Measurements from ENCODE around the gene FBXO24. TPM values are rescaled to one million over a fixed set of nuclear protein-coding genes. Genes with fewer than 3 reads are reported as not detected.

Gene FBXO24
- total and polyA plus RNA-seq, 2 of the 8 experiments (the other 6 are each of a cell fraction or from before 2014, with no cell fraction given) = 0.35 to 0.57 TPM

GRCh38 chr7:100639995-100640516 is 53.9 kb downstream of the FBXO24 start:
- Histone ChIP-seq H3K9me3 (ENCODE audit: insufficient read depth in 2 of 2, low read depth in 1 of 2, low read length in 1 of 2) (no peaks in the 10 kb centered on the region), H3K4me1 (replicated peaks in 1 of 4; ENCODE audit: control insufficient read depth in 3 of 4, insufficient read depth in 4 of 4, low read length in 3 of 4) (peaks cover 0 to 25% (median 16%) of the 10 kb centered on the region in 4 experiments; a peak in 6 of 7 replicates), H4K91ac (replicated peaks; ENCODE audit: insufficient read length, low read length) (no peak overlapping the region), H3K23me2 (ENCODE audit: low read depth, low read length) (peaks cover 2% of the 10 kb centered on the region; the same call in 1 of the 2 replicates), H2AFZ (ENCODE audit: low read length) (no peak overlapping the region), H3K27ac (ENCODE audit: low read depth, low read length) (no peak overlapping the region), H3K23ac (ENCODE audit: insufficient read length) (no peak overlapping the region), H3K56ac (replicated peaks; ENCODE audit: insufficient read length, low read depth, low read length) (no peak overlapping the region), H3K4me3 (ENCODE audit: extremely low read depth in 1 of 4, insufficient read depth in 2 of 4, low read depth in 3 of 4, low read length in 4 of 4) (no peak overlapping the region), H2BK12ac (ENCODE audit: low read depth, low read length) (no peak overlapping the region; the same call in 1 of the 2 replicates), H2BK15ac (ENCODE audit: low read length) (no peak overlapping the region), H3K79me1 (ENCODE audit: low read depth, low read length) (no peaks in the 10 kb centered on the region; the same call in 1 of the 2 replicates), H2BK5ac (ENCODE audit: low read depth, low read length) (0 out of 2 replicates have a peak overlapping the region, but pooled peaks have one; percentile 24), H2BK120ac (replicated peaks; ENCODE audit: low read depth, low read length) (no peak overlapping the region), H3K9ac (replicated peaks in 1 of 4; ENCODE audit: extremely low read depth in 1 of 4, low read depth in 3 of 4, low read length in 3 of 4) (no peak overlapping the region), H4K20me1 (replicated peaks in 1 of 2; ENCODE audit: control insufficient read depth in 1 of 2, insufficient read depth in 2 of 2, low read length in 2 of 2) (no peaks in the 10 kb centered on the region), H2BK20ac (ENCODE audit: low read length) (no peak overlapping the region), H4K8ac (ENCODE audit: extremely low read depth, insufficient read depth, low read length) (no peak overlapping the region), H3K36me3 (ENCODE audit: control insufficient read depth in 2 of 4, insufficient read depth in 4 of 4, low read length in 3 of 4) (no peaks in the 10 kb centered on the region), H3K27me3 (replicated peaks in 1 of 4; ENCODE audit: control insufficient read depth in 3 of 4, extremely low read depth in 1 of 4, insufficient read depth in 3 of 4, low read length in 3 of 4) (no peaks in the 10 kb centered on the region), H4K5ac (ENCODE audit: insufficient read length, low read depth, low read length) (no peak overlapping the region), H3K79me2 (ENCODE audit: control insufficient read depth in 1 of 2, insufficient read depth in 2 of 2, low read length in 2 of 2) (no peaks in the 10 kb centered on the region), H3K4me2 (ENCODE audit: insufficient read depth in 1 of 2, low read depth in 2 of 2, low read length in 2 of 2) (no peak overlapping the region), H3K14ac (ENCODE audit: insufficient read length) (no peak overlapping the region), H3K18ac (ENCODE audit: extremely low read depth, low read length) (no peak overlapping the region), H2AK5ac (ENCODE audit: low read depth, low read length) (no peak overlapping the region; the same call in 1 of the 2 replicates), H3K4ac (replicated peaks; ENCODE audit: insufficient read length, low read depth, low read length) (no peak overlapping the region)
- TF ChIP-seq SIN3A (conservative IDR thresholded peaks at IDR 0.05 in 1 of 2, IDR thresholded peaks at IDR 0.05 in 1 of 2; ENCODE audit: low read depth in 1 of 2, low read length in 2 of 2) (no peak), GABPA (IDR thresholded peaks at IDR 0.05; ENCODE audit: borderline replicate concordance, insufficient read depth, low read length) (no peak), CBX8 (IDR thresholded peaks at IDR 0.05; ENCODE audit: borderline replicate concordance, low read depth, low read length) (no peak), TCF12 (IDR thresholded peaks at IDR 0.05; ENCODE audit: low read depth, low read length) (no peak), POLR2AphosphoS5 (IDR thresholded peaks at IDR 0.05; ENCODE audit: low read depth, low read length) (no peak), USF2 (IDR thresholded peaks at IDR 0.05; ENCODE audit: low read length) (no peak), SP2 (IDR thresholded peaks at IDR 0.05; ENCODE audit: low read length) (no peak), FOSL1 (IDR thresholded peaks at IDR 0.05; ENCODE audit: insufficient read depth, low read depth, low read length) (no peak), KDM1A (IDR thresholded peaks at IDR 0.05; ENCODE audit: borderline replicate concordance, low read length) (no peak)
- WGBS, 2 experiments (ENCODE audit: extremely low coverage in 1 of 2, insufficient coverage in 1 of 2, insufficient read length in 1 of 2, insufficient replicate concordance in 2 of 2, low coverage in 1 of 2, low lambda C conversion rate in 2 of 2, missing lambda C conversion rate in 1 of 2) = 83% methylated on average over 17 of the region's 17 CpGs; no CpG with 5 or more reads in 1 of the 2 experiments
- FAIRE-seq (no peak), DNase-seq (ENCODE audit: low read depth in 1 of 2, low spot score in 2 of 2) (no peak)
- ChIA-PET CTCF (ENCODE audit: partially characterized antibody) (interaction anchor here (0.7 to 3.9 kb wide), 9 partner anchors 10 to 235 kb away, joined by 3 to 28 read pairs (median 3); partner anchors contain the start of genes MOSPD3 and SRRT), POLR2A (ENCODE audit: partially characterized antibody) (interaction anchor here (0.6 to 1.2 kb wide), 4 partner anchors 9 to 68 kb away, joined by 3 to 4 read pairs (median 3); no protein-coding TSS in a partner anchor)

Data from H1 (cell line).